AG08395 (cell line): Measurements from ENCODE around the gene DVL1.
"Not testable (repeated sequence)": the region's sequence is repeated elsewhere in the genome, so short reads cannot be mapped to it uniquely, and the experiment has no call there.

ENCODE experiments used
- DNase-seq: peaks from one replicate; pipeline ENCODE4 v3.0.0; 2012; ENCODE audit warnings: mixed read lengths, low spot score

DVL1 gene

GRCh38 chr1:1373051-1373814, 24.0 kb upstream of the DVL1 start:
- no peak for DNase-seq

DNA sequence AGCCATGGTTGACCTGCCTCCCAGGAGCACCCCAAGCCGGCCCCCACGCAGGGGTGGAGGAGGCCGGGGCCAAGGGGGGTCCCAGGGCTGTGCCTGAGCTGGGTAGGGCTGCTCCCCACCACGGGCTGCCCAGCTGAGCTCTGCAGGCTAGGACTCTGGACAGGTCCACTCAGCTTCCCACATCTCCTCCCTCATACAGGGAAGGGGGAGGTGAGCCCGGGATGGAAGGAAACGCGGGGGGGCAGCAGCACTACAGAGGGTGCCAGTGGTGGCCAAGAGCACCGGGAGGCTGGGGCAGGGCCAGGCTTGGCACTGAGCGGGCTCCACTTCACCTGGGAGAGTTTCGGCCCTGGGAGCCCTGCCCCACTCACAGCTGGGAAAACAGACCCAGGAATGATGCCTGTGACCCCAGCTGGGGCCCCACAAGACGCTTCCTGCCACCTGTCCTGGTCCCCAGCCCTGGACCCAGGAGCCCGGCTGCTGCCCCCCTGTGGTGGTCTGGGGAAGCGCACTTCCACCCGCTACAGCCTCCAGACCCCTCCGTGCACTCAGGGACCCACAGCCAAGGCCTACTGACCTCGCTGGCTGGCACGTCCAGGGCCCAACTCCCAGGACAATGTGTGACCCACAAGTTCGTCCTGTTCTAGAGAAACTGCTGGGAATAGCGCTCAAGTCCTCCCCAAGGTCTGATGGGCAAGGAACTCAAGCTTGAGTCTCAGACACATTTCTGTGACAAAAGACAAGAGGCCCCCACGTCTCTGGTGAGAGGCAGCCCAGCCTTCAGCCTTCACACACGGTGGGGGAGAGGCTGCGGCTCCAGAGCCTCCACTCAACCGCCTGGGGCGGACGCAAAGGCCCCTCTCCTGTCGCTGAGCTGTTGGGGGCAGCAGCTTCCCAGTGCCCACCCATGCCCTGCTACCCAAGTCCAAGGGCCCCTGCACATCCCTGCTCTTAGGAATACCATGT, 22.8 kb upstream of the DVL1 start:
- DNase-seq: peak; percentile 75

- peak; percentile 27 for DNase-seq
These were observed 22.1 kb upstream of the DVL1 start for GRCh38 chr1:1371364-1371745.

DNA sequence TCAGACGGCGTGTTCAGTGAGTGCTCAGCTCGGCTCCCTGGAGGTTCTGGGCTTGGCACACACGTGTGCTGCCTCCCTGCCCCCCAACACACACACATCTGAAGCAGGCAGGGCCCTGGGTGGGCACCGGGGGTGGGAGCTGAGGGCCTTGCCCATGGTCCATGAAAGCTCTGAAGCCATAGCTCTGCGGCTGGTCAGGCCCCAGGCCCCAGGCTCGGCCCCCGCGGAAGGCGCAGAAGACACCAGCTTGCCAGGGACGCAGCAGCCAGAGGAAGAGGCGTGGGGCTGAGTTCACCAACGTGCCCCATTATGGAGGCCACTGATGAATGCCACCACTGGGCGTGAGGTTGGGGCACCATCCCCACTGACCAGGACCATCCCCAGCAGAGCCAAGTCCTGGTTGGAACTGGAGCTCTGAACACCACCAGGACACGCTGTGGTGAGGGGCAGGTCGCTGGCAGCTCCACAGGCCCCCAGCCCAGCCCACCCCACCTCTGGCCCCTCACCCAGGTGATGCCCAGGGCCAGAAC, 21.6 kb upstream of the DVL1 start:
- DNase-seq: no peak

GRCh38 chr1:1370094-1370493, 20.9 kb upstream of the DVL1 start:
- DNase-seq: not testable (repeated sequence)

GRCh38 chr1:1367315-1367714, 18.1 kb upstream of the DVL1 start:
- DNase-seq: no peak

DNA sequence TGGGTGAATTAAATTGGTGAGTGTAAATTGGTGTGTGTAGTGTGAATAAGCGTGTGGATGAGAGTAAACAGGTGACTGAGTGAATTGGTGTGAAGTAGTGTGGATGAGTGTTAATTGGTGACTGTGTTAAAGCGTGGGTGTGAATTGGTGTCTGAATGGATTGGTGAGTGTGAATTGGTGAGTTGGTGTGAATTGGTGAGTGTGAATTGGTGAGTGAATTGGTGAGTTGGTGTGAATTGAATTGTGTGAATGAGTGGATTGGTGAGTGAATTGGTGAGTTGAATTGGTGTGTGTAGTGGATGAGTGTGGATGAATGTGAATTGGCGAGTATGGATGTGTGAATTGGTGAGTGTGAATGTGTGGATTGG, 17.5 kb upstream of the DVL1 start:
- DNase-seq: no peak

DNA sequence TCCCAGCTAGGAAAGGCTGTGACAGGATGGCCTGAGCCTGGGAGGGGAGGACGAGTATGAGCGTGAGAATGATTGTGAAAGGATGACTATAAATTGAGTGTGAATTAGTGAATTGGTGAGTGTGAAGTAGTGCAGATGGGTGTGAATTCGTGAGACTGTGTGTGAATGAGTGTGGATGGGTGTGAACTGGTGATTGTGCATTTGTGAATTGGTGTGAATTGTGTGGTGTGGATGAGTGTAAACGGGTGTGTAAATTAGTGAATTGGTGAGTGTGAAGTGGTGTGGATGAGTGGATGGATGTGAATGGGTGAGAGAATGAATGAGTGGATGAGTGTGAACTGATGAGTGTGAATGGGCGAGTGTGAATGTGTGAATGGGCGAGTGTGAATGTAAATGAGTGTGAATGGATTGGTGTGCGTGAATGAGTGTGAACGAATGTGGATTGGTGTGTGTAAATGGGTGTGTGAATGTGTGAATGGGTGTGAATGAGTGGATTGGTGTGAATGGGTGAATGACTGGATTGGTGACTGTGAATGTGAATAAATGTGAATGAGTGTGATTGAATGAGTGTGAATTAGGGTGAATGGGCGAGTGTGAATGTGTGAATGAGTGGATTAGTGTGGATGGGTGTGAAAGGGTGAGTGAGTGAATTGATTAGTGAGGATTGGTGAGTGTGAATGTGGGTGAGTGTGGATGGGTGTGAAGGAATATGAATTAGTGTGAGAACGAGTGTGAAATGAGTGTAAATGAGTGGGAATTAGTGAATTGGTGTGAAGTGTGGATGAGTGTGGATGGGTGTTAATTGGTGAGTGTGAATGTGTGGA, 16.9 kb upstream of the DVL1 start:
- DNase-seq: no peak

DNA sequence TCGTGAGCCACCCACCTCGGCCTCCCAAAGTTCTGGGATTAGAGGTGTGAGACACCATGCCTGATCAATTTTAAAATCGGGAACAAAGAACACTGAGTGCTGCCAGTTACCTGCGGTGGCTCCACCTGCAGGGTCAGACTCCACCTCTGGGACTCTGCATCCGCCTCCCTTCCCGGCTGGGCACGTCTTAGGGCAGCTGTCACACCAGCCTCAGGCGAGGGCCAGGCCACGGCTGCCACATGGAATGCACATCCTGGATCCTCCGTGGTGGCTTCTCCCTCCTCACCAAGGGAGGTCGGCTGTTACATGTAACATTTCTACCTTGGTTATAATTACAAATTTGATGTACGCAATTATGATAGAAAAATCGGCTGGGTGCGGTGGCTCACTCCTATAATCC, 15.0 kb upstream of the DVL1 start:
- no peak for DNase-seq

- DNase-seq: peak; percentile 80
These were observed 12.8 kb upstream of the DVL1 start for GRCh38 chr1:1361982-1362423.

- DNase-seq: no peak
These were observed 12.2 kb upstream of the DVL1 start for GRCh38 chr1:1361233-1361981.

- peak; percentile 96 for DNase-seq
These were observed 11.4 kb upstream of the DVL1 start for GRCh38 chr1:1360506-1361169.

GRCh38 chr1:1359664-1360468, 10.6 kb upstream of the DVL1 start:
- peak; percentile 66 for DNase-seq

GRCh38 chr1:1359308-1359663, 10.1 kb upstream of the DVL1 start:
- DNase-seq: peak; percentile 53

DNA sequence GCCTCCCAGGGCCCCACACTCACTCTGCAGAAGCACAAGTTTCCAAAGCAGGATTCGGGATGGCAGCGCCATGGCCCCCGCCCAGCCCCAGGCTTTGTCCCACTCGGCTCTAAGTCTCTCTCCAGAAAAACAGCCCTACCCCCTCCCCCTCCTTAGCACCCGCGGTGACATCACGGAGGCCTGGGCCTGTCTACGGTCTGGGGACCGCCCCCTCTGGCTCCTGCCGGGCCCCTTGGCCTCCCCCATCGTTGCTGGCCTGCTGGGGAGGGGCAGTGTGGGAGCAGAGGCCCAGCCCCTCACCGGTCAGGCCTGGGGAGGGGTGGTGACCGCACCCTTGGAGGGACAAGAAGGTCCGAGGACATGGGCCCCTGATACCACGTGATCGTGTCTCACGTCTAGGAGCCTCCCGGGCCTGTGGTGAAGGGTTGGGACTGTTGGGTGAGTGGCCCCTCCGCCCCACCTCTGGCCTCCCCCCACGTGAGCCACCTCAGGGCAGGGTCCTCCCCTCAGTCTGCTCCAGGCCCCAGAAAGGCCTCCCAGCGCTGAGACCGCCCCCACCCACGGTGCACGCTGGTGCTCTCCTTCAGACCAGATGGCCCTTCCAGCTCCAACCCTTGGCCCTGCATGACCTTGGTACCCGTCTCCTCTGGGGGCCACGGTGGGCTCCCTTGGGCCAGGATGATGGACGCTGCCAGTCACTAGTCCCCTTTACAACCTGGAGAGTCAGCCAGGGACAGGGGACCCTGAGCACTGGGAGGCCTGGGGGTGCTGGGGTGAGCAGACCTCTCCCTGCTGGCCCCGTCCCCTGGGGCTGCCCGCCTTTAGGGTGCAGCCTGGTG, 9.4 kb upstream of the DVL1 start, which contains the start of gene MXRA8:
TSS of gene MXRA8 (minus strand) at position 123 of the 839 bp plus-strand sequence. CDS start at position 72, 51 bp downstream.
- DNase-seq: peak; percentile 92

- DNase-seq: peak; percentile 24
These were observed 8.7 kb upstream of the DVL1 start for GRCh38 chr1:1357871-1358432.

DNA sequence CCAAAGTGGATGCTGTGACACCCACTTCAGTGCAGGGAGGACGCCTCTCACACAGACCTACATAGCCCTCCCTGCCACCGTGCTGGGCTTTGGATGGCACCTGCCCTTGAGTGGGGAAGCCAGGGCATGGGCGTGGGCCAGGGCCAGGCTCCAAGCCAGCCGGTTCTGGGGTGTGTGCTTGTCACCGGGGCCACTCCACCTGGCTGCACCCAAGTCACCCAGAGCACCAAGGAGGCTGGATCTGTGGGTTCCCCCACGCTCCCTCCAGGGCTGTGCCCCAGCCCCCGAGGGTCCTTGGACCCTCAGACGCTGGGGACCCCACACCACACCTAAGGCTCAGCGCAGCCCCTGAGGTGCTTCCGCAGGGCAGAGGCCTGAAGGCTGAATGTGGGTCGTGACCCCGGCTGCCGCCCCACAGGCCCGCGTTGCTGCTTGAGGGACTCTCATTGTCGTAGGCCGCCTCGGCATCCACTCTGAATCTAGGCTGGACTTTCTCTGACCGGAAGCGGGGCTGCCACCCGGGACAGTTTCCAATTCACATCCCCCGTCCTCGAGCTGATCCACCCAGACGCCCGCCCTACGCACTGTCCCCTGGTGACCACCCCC, 7.7 kb upstream of the DVL1 start:
- DNase-seq: no peak

GRCh38 chr1:1356166-1356795, 7.1 kb upstream of the DVL1 start:
- DNase-seq: no peak
